Stimulated activated CD8-positive, alpha-beta memory T cell treated with anti-CD3 and anti-CD28 coated beads, Interleukin-12 subunit alpha, Interleukin-12 subunit beta, amount 100 ng/mL, for 4 hours (primary cell): Measurements from ENCODE around the gene RFX4.
A peak's percentile ranks its signal among the peaks of the same experiment; 100 is the strongest.

Source experiments
- DNase-seq: peaks from one replicate; pipeline ENCODE4 v3.0.0-alpha.2; 2020; ENCODE audit warnings: low read depth

RFX4 gene

GRCh38 chr12:106767206-106767605 is 184.4 kb downstream of the RFX4 start:
- DNase-seq = no peak

- DNase-seq = no peak
Observed at GRCh38 chr12:106767954-106768822, 185.4 kb downstream of the RFX4 start.

- DNase-seq = no peak
Observed at GRCh38 chr12:106769078-106769477, 186.3 kb downstream of the RFX4 start.

GRCh38 chr12:106769546-106769945 is 186.7 kb downstream of the RFX4 start:
- DNase-seq = no peak

DNA sequence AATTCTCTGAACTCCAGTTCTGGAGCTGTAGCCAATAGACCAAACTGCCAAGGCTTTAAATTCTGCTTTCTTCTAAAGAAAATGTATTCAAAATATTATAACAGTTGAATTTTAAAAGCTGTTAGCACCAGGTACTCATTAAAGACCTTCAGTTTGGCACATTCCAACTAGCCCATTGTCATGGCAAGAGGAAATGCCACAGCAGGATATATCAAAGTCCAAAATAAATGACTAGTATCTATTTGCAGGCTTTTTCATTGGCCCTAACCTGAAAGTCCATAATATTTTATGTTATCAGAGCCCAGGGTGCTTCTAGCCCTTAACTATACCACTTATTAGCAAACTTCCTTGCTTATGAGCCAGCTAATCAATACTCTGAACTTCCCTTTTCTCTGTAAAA is 188.6 kb downstream of the RFX4 start:
- DNase-seq = no peak

GRCh38 chr12:106773286-106774004 is 190.6 kb downstream of the RFX4 start:
- DNase-seq = no peak

GRCh38 chr12:106774005-106774807 is 191.4 kb downstream of the RFX4 start, which contains the start of gene RIC8B:
Gene RIC8B, plus strand, starts transcription at chr12:106774682. Its CDS starts 64 bp downstream, at chr12:106774746.
- peak; percentile 72 for DNase-seq

GRCh38 chr12:106774808-106775524 is 192.2 kb downstream of the RFX4 start:
- DNase-seq = no peak

DNA sequence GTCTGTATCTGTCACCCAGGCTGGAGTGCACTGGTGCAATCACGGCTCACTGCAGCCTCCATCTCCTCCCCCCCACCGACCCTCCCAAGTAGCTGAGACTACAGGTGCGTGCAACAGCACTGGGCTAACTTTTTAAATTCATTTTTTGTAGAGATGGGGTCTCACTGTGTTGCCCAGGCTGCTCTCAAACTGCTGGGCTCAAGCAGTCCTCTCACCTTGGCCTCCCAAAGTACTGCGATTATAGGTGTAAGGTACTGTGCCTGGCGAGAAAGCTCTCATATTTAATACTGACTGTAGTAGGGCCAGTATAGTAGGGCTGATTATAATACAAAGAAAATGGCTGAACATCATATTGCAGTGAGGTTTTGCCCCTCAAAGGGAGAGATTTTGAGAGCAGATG is 194.1 kb downstream of the RFX4 start:
- DNase-seq = no peak

DNA sequence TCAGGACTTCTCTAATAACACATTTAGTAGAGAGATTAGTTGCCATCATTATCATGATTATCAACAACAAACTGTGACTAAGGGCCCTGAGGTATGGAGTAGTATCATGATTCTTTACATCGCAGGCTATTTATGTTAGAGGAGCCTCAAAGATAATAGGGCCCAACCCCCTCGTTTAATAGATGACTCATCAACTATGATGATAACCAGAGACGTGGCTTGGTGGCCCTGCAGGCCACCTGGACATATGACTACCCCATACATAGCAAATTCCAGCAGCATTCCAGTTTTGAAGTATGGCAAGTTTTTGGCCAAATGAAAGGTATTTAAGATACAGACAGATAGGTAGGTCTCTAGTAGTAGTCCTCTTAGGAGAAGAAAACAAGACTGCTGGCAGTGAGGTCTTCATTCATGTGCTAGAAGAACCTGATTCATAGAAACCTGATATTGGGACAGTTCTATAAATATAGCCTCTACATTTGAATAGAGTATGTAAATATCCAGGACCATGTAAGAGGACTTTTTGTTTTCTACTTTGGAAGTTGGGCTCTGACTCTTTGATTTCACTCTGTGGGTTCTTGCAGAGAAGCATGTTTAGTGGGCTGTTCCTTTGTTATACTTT is 197.3 kb downstream of the RFX4 start:
- DNase-seq = no peak

GRCh38 chr12:106782619-106783018 is 199.8 kb downstream of the RFX4 start:
- DNase-seq = no peak

DNA sequence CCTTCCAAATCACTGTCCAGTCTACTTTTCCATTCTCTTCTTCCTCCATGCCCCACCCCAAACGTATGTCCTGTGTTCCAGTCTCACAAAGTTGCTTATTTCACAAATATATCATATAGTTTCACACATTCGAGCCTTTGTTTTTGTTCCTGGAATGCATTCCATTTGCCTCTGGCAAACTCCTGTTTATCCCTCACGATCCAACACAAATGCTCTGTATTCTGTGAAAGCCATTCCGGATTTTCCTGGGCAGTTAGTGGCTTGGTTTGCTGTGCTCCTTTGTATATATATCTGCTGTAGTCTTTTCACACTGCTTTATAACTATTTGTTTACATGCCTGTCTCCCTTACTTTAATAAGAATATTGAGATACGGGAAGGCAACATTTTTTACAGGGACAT is 200.7 kb downstream of the RFX4 start:
- no peak for DNase-seq

DNA sequence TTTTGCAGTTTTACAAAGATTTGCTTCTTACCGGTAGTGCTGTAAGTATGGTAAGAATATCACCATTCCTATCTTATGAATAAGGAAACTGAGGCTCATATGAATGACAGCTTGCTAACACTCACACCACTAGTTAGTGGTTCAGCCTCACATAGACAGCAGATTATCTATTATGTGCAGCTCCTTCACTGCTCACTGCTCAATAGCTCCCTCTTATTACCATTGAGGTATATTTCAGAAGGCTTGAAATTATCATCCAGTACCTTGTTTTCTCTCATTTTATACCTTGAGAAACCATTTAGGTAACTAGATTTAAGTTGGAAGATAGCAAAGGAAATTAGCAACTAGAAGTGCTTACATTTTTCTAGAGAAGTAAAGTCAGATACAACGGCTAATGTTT is 207.2 kb downstream of the RFX4 start:
- DNase-seq = no peak

DNA sequence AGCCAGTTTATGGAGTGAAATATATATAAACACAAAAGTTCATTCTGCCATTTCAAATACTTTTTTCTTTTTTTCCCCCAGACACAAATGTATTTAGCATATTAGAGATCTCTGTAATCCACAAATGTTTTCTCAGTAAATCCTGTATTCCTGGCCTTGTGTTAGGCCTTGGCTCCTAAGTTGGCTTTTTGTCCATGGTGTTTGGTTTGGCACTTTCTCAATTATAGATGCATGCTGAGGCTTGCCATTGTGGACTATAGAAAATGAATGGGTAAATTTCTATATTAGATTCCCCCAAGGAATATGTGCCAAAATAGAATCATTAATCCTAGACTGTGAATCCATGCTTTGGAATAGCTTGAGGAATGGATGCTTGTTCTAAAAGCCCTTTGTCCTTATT is 208.7 kb downstream of the RFX4 start:
- no peak for DNase-seq

DNA sequence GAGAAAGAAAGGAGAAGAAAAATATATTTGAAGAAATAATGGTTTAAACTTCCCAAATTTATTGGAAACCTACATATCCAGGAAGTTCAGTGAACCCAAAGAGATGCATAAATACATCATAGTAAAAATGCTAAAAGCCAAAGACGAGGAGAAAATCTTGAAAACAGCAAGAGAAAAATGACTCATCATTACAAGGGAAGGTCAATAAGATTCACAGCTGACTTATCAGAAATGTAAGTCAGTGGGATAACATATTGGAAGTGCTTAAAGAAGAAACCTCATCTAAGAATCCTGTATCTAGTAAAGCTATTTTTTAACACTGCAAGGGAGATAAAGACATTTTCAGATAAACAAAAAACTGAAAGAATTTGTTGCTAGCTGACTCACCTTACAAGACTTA is 211.6 kb downstream of the RFX4 start:
- DNase-seq = no peak

DNA sequence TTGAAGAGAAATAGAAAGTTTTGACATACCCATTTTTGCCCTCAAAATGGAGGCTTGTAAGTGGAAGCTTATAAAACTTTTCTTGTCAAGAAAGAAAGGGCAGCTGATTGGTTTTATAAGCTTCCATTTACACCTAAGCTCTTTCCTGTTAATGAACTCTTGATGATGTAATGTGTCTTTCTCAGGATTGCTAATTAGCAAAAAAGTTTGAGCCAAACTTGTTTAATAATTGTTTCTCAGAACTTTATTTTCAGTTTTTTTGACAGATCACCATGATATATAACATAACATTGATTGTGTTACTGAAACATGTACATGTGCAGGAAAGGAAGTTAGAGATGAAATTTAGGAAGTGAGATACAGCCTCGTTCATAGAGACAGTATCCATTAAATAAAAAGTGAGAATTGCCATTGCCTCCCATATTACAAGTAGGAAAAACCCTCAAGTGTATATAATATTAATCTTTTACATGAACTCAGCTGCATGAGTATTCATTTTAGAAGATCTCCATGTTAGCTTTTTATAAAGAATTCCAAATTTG is 218.4 kb downstream of the RFX4 start:
- DNase-seq = no peak

DNA sequence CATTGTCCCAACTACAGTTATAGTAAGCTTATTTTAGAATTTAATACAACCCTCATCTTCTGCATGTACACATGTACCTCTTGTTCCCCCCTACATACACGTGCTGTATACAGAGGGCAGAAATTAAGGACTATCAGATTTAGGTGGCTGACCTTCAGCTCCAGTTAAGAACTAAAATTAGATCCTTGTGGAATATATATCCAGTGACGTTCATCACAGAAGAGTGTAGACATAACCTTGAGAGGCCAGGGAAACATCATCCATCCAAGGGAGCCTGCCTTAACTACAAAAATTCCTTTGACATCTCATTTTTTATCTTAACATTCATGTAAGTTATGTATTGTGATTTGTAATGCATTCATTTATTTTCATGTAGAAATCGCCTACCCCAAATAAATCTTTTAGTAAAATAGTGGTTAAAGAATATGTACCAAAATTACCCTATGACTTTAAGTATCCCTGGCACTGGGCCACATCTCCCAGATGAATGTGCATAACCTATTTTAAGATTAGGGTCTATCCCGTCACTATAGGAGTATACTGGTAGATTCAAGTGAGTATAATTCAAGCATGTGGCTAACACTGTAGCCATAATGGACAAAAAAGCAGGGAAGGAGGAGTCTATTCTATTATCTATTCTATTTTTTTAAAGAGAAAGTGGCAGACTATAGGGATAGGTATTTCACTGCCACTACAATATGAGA is 219.2 kb downstream of the RFX4 start:
- no peak for DNase-seq

DNA sequence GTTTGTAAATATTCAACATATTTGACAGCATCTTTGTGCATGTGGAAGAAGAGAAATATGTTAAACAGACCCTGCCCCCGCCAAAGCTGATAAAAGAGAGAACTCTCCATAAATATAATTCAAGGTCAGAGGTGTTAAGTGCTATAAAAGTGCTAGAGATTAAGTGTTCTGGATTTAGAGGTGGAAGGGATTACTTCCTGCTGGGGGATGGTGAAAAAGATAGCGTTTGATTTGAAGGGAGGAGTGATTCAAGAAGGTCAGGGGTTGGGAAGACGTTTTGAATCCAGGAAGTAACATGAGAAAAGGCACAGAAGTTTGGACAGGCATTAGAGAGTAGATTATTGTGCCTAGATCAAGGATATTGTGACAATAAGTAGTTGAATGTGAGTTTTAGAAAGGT is 221.9 kb downstream of the RFX4 start:
- no peak for DNase-seq
